Caco-2 (cell line): ENCODE data around the gene ADM5. TPM values are rescaled to one million over a fixed set of nuclear protein-coding genes. Genes with fewer than 3 reads are reported as not detected.

Experiments used
- BruUV-seq: library from RNA; stranded (reverse); fragments of 400-500 nt; replicated peaks from 2 replicates; lab custom pipeline; 2021; lab: Mats Ljungman, UMichigan
- CTCF ChIA-PET: fragments of 300-600 bp; sonication (Branson Sonifier 250); formaldehyde crosslinking; loops from one replicate; lab custom pipeline; 2022; ENCODE audit warnings: antibody characterized with exemption; lab: Charles Lee
- POLR2A ChIA-PET: fragments of 300-600 bp; sonication (Branson Sonifier 250); formaldehyde crosslinking; loops from one replicate; lab custom pipeline; 2022; ENCODE audit warnings: antibody characterized with exemption; lab: Charles Lee
- DNase-seq, 2 experiments: peaks; one replicate each; pipeline versions ENCODE4 v3.0.0 to v3.0.0-alpha.2; 2020 to 2022
- H3K27me3 ChIP-seq: replicated peaks from 2 replicates; pipeline ENCODE4 v1.6.0; 2011; ENCODE audit warnings: low read length; ENCODE audit not compliant: control insufficient read depth, insufficient read depth
- H3K36me3 ChIP-seq: 2 replicates; pipeline ENCODE4 v1.5.1; 2011; ENCODE audit warnings: low read length; ENCODE audit not compliant: control insufficient read depth, insufficient read depth
- H3K4me1 ChIP-seq: fragments of 250-450 bp; sonication (Bioruptor Pico); 2 replicates; pipeline ENCODE4 v1.5.1; 2020; ENCODE audit warnings: mild to moderate bottlenecking
- H3K4me3 ChIP-seq: 2 replicates; pipeline ENCODE4 v1.5.1; 2011; ENCODE audit warnings: low read depth, mild to moderate bottlenecking, control low read depth, low read length
- H3K9me3 ChIP-seq: fragments of 250-450 bp; sonication (Bioruptor Pico); 2 replicates; pipeline ENCODE4 v1.5.1; 2020; ENCODE audit warnings: mild to moderate bottlenecking, moderate library complexity
- H3K27ac Mint-ChIP-seq: one replicate; pipeline ENCODE4 v1.8.0; 2022; ENCODE audit warnings: mixed read lengths; ENCODE audit not compliant: unreplicated experiment
- H3K27me3 Mint-ChIP-seq: one replicate; pipeline ENCODE4 v1.8.0; 2022; ENCODE audit warnings: mixed read lengths; ENCODE audit not compliant: insufficient read depth, unreplicated experiment
- H3K36me3 Mint-ChIP-seq: one replicate; pipeline ENCODE4 v1.8.0; 2022; ENCODE audit warnings: mild to moderate bottlenecking, mixed read lengths; ENCODE audit not compliant: insufficient read depth, unreplicated experiment
- H3K4me1 Mint-ChIP-seq: one replicate; pipeline ENCODE4 v1.8.0; 2022; ENCODE audit warnings: low read depth, mixed read lengths; ENCODE audit not compliant: unreplicated experiment
- H3K4me3 Mint-ChIP-seq: one replicate; pipeline ENCODE4 v1.8.0; 2022; ENCODE audit warnings: mild to moderate bottlenecking, moderate library complexity, mixed read lengths; ENCODE audit not compliant: unreplicated experiment
- H3K9me3 Mint-ChIP-seq: one replicate; pipeline ENCODE4 v1.8.0; 2022; ENCODE audit warnings: mixed read lengths; ENCODE audit not compliant: unreplicated experiment
- intact Hi-C: fragments of 100-400 bp; cut with micrococcal nuclease; formaldehyde crosslinking; loops from one replicate; pipeline ENCODE4 v1.10.0; 2022; ENCODE audit not compliant: unreplicated experiment
- total RNA-seq: library from RNA; stranded (reverse); gene quantifications from 2 replicates; pipeline ENCODE4 v1.2.3, GENCODE V29; 2022
- TF ChIP-seq, protein P1 (sequence below), 2 experiments: fragments of 200-600 bp in 1 of 2; IDR thresholded peaks; 1 replicate in 1 of 2; 2 replicates in 1 of 2; pipeline versions ENCODE4 v1.5.1 to v1.8.0; 2011 to 2022; ENCODE audit warnings: antibody characterized with exemption in 1 of 2, control low read depth in 1 of 2, inconsistent platforms in 1 of 2, low read depth in 1 of 2, low read length in 1 of 2, mild to moderate bottlenecking in 1 of 2, moderate library complexity in 1 of 2; ENCODE audit not compliant: insufficient read depth in 1 of 2, severe bottlenecking in 1 of 2, unreplicated experiment in 1 of 2

The ADM5 gene
- total RNA-seq, 1 experiment from 2014 or later: 8.5 TPM

DNA sequence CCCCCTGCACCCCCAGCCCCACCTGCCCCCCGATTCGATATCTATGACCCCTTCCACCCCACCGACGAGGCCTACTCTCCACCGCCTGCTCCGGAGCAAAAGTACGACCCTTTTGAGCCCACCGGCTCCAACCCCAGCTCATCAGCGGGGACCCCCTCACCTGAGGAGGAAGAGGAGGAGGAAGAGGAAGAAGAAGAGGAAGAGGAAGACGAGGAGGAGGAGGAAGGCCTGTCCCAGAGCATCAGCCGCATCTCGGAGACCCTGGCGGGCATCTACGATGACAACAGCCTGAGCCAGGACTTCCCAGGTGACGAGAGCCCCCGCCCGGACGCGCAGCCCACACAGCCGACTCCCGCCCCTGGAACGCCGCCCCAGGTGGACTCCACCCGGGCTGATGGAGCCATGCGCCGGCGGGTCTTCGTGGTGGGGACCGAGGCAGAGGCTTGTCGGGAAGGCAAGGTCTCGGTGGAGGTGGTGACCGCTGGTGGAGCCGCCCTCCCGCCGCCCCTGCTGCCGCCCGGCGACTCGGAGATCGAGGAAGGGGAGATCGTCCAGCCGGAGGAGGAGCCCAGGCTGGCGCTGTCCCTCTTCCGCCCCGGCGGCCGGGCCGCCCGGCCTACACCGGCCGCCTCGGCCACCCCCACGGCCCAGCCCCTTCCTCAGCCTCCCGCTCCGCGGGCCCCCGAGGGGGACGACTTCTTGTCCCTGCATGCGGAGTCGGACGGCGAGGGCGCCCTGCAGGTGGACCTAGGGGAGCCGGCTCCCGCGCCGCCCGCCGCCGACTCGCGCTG lies 38.2 kb upstream of the ADM5 start:
- Mint-ChIP-seq H3K27me3 (no peaks in the 10 kb centered on the region), H3K9me3 (no peaks in the 10 kb centered on the region), H3K4me1 (no peaks in the 10 kb centered on the region), H3K27ac (no peak overlapping the region), H3K4me3 (no peak overlapping the region), H3K36me3 (peaks cover 83% of the 10 kb centered on the region)
- ChIA-PET CTCF (no interaction called here), POLR2A (no interaction called here)
- no peaks in the 10 kb centered on the region for H3K9me3 ChIP-seq
- H3K4me3 ChIP-seq: no peak overlapping the region
- no peak for DNase-seq
- intact Hi-C loops: no loop called here
- H3K4me1 ChIP-seq: no peaks in the 10 kb centered on the region
- peaks cover 5% of the 10 kb centered on the region; the same call in 1 of the 2 replicates for H3K36me3 ChIP-seq
- H3K27me3 ChIP-seq: no peaks in the 10 kb centered on the region
- TF ChIP-seq, protein P1, sequence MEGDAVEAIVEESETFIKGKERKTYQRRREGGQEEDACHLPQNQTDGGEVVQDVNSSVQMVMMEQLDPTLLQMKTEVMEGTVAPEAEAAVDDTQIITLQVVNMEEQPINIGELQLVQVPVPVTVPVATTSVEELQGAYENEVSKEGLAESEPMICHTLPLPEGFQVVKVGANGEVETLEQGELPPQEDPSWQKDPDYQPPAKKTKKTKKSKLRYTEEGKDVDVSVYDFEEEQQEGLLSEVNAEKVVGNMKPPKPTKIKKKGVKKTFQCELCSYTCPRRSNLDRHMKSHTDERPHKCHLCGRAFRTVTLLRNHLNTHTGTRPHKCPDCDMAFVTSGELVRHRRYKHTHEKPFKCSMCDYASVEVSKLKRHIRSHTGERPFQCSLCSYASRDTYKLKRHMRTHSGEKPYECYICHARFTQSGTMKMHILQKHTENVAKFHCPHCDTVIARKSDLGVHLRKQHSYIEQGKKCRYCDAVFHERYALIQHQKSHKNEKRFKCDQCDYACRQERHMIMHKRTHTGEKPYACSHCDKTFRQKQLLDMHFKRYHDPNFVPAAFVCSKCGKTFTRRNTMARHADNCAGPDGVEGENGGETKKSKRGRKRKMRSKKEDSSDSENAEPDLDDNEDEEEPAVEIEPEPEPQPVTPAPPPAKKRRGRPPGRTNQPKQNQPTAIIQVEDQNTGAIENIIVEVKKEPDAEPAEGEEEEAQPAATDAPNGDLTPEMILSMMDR (IDR thresholded peaks at IDR 0.05; ENCODE audit: insufficient read depth in 1 of 2, low read depth in 1 of 2, low read length in 1 of 2, severe bottlenecking in 1 of 2, unreplicated experiment in 1 of 2): no peak
- no TSS peak for BruUV-seq

DNA sequence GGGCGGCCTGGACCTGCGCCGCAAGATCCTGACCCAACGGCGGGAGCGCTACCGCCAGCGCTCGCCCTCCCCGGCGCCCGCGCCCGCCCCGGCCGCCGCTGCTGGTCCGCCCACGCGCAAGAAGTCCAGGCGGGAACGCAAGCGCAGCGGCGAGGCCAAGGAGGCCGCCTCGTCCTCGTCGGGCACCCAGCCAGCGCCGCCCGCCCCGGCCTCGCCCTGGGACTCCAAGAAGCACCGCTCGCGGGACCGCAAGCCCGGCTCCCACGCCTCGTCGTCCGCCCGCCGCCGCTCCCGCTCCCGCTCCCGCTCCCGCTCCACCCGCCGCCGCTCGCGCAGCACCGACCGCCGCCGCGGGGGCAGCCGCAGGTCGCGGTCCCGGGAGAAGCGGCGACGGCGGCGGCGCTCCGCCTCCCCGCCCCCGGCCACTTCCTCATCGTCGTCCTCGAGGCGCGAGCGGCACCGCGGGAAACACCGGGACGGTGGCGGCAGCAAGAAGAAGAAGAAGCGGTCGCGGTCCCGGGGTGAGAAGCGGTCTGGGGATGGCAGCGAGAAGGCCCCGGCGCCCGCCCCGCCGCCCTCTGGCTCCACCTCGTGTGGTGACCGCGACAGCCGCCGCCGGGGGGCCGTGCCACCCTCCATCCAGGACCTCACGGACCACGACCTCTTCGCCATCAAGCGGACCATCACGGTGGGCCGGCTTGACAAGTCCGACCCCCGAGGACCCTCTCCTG lies 37.4 kb upstream of the ADM5 start:
- no peak overlapping the region for H3K4me3 ChIP-seq
- H3K36me3 Mint-ChIP-seq: peaks cover 83% of the 10 kb centered on the region

More for the DNA sequence above, 37.4 kb upstream of the ADM5 start:
- Mint-ChIP-seq H3K27ac (no peak overlapping the region), H3K4me3 (no peak overlapping the region), H3K4me1 (no peaks in the 10 kb centered on the region), H3K27me3 (no peaks in the 10 kb centered on the region), H3K9me3 (no peaks in the 10 kb centered on the region)
- Histone ChIP-seq H3K36me3 (peaks cover 5% of the 10 kb centered on the region; the same call in 1 of the 2 replicates), H3K9me3 (no peaks in the 10 kb centered on the region), H3K4me1 (no peaks in the 10 kb centered on the region), H3K27me3 (no peaks in the 10 kb centered on the region)
- intact Hi-C loops: no loop called here
- no TSS peak for BruUV-seq
- TF ChIP-seq, protein P1 (IDR thresholded peaks at IDR 0.05; ENCODE audit: insufficient read depth in 1 of 2, low read depth in 1 of 2, low read length in 1 of 2, severe bottlenecking in 1 of 2, unreplicated experiment in 1 of 2): no peak
- DNase-seq: no peak
- ChIA-PET POLR2A (no interaction called here), CTCF (no interaction called here)
